Bronchial epithelial cell (primary cell): ENCODE measurements around the gene GABRR3. TPM values are rescaled to one million over a fixed set of nuclear protein-coding genes. Genes with fewer than 3 reads are reported as not detected.

Experiments
- DNase-seq: peaks from one replicate; pipeline ENCODE4 v3.0.0-alpha.2; 2010; ENCODE audit warnings: low read depth
- FAIRE-seq: peaks from 2 replicates; lab custom pipeline; 2011; peaks lifted over from hg19 to GRCh38; lab: Jason Lieb, UNC
- H3K27me3 ChIP-seq: 2 replicates; pipeline ENCODE4 v1.5.1; 2011; ENCODE audit warnings: low read length; ENCODE audit not compliant: control insufficient read depth, insufficient read depth
- H3K36me3 ChIP-seq: 2 replicates; pipeline ENCODE4 v1.5.1; 2011; ENCODE audit warnings: low read length; ENCODE audit not compliant: control insufficient read depth, insufficient read depth
- H3K4me3 ChIP-seq: 2 replicates; pipeline ENCODE4 v1.5.1; 2011; ENCODE audit warnings: mild to moderate bottlenecking, low read depth, low read length, control low read depth
- total RNA-seq: library from RNA; depleted of rRNA; stranded (reverse); fragments of >200 nt; gene quantifications from 2 replicates; pipeline ENCODE4 v1.2.1, GENCODE V29; 2014
- TF ChIP-seq, protein P1 (sequence below): IDR thresholded peaks from 2 replicates; pipeline ENCODE4 v1.5.1; 2011; ENCODE audit warnings: mild to moderate bottlenecking, moderate library complexity, low read length, control low read depth, inconsistent platforms; ENCODE audit not compliant: insufficient read depth, severe bottlenecking

Gene GABRR3
- total RNA-seq, 1 donor from 2014 or later: not detected

DNA sequence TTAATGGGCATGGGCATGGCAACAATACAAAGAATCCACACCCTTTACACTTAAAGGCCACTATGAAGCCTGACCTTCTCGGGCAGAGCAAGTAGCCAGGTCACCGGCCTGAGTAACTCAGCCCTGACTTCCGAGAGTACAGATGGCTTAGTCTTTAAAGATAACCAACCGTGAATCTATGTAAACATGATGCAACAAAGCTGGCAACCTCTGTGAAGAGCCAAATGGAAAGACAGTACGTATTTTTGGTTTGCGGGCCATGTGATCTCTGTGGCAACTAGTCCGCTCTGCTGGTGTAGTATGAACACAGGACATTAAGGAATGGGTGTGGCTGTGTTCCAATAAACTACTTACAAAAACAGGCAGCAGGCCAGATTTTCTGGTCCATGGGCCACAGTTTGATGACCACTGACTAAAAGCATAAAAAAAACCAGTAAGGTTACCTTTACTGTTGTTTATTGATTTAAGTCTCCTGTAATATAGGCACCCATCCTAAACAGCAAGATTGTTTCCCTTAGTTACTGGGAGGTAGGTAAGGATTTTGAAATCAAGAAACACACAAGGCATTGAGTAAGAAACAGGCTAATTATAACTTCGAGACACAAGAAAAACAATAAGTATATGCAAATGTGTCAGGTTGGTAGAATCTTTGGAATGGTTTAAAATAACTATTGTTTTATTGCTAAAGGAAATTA, 77.4 kb downstream of the GABRR3 start:
- no peak overlapping the region for H3K4me3 ChIP-seq
- TF ChIP-seq, protein P1, sequence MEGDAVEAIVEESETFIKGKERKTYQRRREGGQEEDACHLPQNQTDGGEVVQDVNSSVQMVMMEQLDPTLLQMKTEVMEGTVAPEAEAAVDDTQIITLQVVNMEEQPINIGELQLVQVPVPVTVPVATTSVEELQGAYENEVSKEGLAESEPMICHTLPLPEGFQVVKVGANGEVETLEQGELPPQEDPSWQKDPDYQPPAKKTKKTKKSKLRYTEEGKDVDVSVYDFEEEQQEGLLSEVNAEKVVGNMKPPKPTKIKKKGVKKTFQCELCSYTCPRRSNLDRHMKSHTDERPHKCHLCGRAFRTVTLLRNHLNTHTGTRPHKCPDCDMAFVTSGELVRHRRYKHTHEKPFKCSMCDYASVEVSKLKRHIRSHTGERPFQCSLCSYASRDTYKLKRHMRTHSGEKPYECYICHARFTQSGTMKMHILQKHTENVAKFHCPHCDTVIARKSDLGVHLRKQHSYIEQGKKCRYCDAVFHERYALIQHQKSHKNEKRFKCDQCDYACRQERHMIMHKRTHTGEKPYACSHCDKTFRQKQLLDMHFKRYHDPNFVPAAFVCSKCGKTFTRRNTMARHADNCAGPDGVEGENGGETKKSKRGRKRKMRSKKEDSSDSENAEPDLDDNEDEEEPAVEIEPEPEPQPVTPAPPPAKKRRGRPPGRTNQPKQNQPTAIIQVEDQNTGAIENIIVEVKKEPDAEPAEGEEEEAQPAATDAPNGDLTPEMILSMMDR: no peak
- no peaks in the 10 kb centered on the region for H3K27me3 ChIP-seq
- DNase-seq (no peak), FAIRE-seq (no peak)
- peaks cover 5% of the 10 kb centered on the region for H3K36me3 ChIP-seq

DNA sequence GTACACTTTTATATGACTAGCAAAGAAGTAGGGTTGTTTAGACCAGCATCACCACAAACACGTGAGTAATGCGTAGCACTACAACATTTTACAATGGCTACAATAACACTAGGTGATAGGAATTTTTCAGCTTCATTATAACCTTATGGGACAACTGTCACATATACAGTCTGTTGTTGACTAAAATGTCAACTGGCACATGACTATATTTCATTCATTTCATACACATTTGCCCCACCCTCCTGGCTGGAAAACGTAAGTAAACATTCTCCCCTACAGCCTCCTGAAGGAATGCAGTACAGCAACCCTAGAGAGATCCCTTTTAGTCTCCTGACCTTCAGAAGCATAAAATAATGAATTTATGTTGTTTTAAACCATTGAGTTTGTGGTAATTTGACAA, 79.1 kb downstream of the GABRR3 start:
- H3K27me3 ChIP-seq: no peaks in the 10 kb centered on the region
- no peak for DNase-seq
- no peak for FAIRE-seq
- no peak overlapping the region for H3K4me3 ChIP-seq
- TF ChIP-seq, protein P1: no peak
- H3K36me3 ChIP-seq: peaks cover 5% of the 10 kb centered on the region

DNA sequence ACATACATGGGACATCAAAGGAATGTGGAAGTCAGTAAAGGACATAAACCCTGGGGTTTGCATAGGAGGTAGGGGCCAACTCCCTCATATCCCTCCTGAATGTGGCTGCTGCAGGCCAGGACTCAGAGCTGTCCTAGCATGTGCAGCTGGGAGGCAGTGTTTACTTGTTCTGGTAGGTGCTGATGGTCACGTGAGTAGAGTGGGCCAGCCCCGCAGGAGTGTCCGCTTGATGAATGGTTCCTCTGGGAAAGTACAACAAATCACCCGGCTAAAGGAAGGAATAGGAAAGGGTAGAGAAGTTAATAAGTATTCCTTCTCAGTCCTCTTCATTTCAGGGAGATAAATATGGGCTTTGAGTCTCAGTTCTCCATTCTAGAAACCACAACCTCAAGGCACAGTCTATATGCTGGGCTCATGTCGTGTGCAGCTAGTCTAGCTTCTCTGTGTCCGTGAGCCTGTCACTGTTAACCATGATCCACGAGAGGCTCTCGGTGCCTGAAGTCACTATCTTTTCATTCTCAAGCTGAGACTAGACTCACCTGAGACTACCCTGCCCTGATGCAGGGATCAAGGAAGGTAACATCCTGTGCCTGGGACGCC, 80.8 kb downstream of the GABRR3 start:
- FAIRE-seq: no peak
- TF ChIP-seq, protein P1: no peak
- H3K36me3 ChIP-seq: peaks cover 6% of the 10 kb centered on the region
- H3K4me3 ChIP-seq: no peak overlapping the region
- H3K27me3 ChIP-seq: no peaks in the 10 kb centered on the region
- no peak for DNase-seq

DNA sequence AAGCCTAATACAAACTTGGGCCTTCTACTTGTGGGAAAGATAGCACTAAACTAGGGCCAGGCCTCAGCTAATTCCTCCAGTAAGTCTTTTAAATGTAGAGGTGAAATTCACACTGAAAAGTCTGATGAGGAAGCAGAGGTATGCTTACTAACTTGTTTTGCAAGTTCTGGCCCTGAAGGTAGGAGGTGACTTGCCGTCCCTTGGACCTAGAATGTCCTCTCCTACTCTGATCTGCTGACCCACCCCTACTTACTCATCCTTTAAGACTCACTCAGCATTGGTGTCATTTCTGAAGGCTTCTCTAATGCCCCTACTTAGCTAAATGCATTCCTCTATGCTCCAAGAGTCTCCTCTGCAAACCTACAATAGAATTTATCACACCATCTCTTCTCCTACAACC, 82.2 kb downstream of the GABRR3 start:
- FAIRE-seq: no peak
- no peaks in the 10 kb centered on the region for H3K27me3 ChIP-seq
- peaks cover 7% of the 10 kb centered on the region for H3K36me3 ChIP-seq
- peak; percentile 73 for DNase-seq
- H3K4me3 ChIP-seq: no peak overlapping the region
- TF ChIP-seq, protein P1: no peak

DNA sequence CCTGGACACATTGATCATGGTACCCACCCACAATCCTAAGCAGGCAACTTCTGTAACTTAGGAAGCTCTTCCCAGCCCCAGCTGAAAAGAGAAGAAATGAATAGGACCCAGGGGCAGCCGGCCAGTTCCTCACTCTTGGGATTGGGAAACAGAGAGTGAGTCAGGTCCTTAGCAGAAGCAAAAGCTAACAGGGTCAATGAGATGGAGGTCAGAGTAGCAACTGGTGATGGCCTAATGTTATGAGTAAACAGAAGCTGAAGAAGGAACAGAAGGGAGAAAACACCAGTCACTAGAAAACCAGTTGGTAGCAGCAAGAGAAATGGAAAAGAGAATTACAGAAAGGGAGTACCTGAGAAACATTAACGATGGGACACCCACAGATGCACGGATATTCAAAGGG, 82.8 kb downstream of the GABRR3 start:
- Histone ChIP-seq H3K27me3 (no peaks in the 10 kb centered on the region), H3K36me3 (peaks cover 8% of the 10 kb centered on the region), H3K4me3 (no peak overlapping the region)
- FAIRE-seq (no peak), DNase-seq (peak; percentile 62)
- TF ChIP-seq, protein P1: no peak
